Mucosa of descending colon (tissue), 3 donors: ENCODE results near the gene ADRA2C. TPM values are rescaled to one million over a fixed set of nuclear protein-coding genes. Genes with fewer than 3 reads are reported as not detected.

ENCODE experiments used
- ATAC-seq: fragments of 200-7000 bp; cut with Tn5 transposase; one replicate; pipeline ENCODE4 v1.9.1; 2020; ENCODE audit warnings: mild to moderate bottlenecking, moderate library complexity
- DNase-seq, 3 donors: peaks; one replicate each; pipeline ENCODE4 v3.0.0-alpha.2; 2020
- H3K36me3 ChIP-seq: fragments of 200-600 bp; one replicate; pipeline ENCODE4 v1.8.0; 2021; ENCODE audit warnings: low read depth, mild to moderate bottlenecking
- H3K4me1 ChIP-seq: fragments of 200-600 bp; one replicate; pipeline ENCODE4 v1.8.0; 2021; ENCODE audit warnings: low read depth, mild to moderate bottlenecking
- H3K4me3 ChIP-seq: fragments of 200-600 bp; one replicate; pipeline ENCODE4 v1.8.0; 2021; ENCODE audit warnings: mild to moderate bottlenecking
- H3K9me3 ChIP-seq: fragments of 200-600 bp; one replicate; pipeline ENCODE4 v1.8.0; 2021; ENCODE audit warnings: mild to moderate bottlenecking
- intact Hi-C, 2 donors: fragments of 100-400 bp; cut with DNase I in 1 of 2; cut with micrococcal nuclease in 1 of 2; formaldehyde crosslinking; loops; one replicate each; pipeline versions ENCODE4 v1.11.0 to v1.11.1; 2022; cut with DNase I, micrococcal nuclease
- total RNA-seq, 3 donors: library from RNA; stranded (reverse); fragmentation: NEBNext Ultra II Directional in 2 of 3; extraction: Animal tissue kit (Norgen Biotek cat#: 25700) in 2 of 3; gene quantifications; one replicate each; pipeline versions ENCODE4 v1.2.1 to v1.2.4, GENCODE V29; 2021 to 2023
- TF ChIP-seq, protein P1 (sequence below): fragments of 200-600 bp; IDR thresholded peaks from one replicate; pipeline ENCODE4 v1.8.0; 2022; ENCODE audit warnings: antibody characterized with exemption, mild to moderate bottlenecking
- donor health status: DM: no; HTN: no; CAD: no; lungs with moderate emphysema.
- donor health status: DM: no; HTN: no; CAD: no.
- donor health status: DM: no; HTN: yes; CAD: no.

Gene ADRA2C
- total RNA-seq, 3 donors from 2014 or later, result 0.69 to 2.3 (median 1.4) TPM

GRCh38 chr4:3719836-3720235 is 46.3 kb upstream of the ADRA2C start:
- Histone ChIP-seq H3K36me3 (no peaks in the 10 kb centered on the region), H3K4me3 (no peak overlapping the region), H3K9me3 (no peaks in the 10 kb centered on the region), H3K4me1 (no peaks in the 10 kb centered on the region)
- DNase-seq (peak in 1 of 3 donors; percentile 17), ATAC-seq (no peak)
- TF ChIP-seq, protein P1, sequence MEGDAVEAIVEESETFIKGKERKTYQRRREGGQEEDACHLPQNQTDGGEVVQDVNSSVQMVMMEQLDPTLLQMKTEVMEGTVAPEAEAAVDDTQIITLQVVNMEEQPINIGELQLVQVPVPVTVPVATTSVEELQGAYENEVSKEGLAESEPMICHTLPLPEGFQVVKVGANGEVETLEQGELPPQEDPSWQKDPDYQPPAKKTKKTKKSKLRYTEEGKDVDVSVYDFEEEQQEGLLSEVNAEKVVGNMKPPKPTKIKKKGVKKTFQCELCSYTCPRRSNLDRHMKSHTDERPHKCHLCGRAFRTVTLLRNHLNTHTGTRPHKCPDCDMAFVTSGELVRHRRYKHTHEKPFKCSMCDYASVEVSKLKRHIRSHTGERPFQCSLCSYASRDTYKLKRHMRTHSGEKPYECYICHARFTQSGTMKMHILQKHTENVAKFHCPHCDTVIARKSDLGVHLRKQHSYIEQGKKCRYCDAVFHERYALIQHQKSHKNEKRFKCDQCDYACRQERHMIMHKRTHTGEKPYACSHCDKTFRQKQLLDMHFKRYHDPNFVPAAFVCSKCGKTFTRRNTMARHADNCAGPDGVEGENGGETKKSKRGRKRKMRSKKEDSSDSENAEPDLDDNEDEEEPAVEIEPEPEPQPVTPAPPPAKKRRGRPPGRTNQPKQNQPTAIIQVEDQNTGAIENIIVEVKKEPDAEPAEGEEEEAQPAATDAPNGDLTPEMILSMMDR, result no peak
- intact Hi-C loops, result no loop called here

DNA sequence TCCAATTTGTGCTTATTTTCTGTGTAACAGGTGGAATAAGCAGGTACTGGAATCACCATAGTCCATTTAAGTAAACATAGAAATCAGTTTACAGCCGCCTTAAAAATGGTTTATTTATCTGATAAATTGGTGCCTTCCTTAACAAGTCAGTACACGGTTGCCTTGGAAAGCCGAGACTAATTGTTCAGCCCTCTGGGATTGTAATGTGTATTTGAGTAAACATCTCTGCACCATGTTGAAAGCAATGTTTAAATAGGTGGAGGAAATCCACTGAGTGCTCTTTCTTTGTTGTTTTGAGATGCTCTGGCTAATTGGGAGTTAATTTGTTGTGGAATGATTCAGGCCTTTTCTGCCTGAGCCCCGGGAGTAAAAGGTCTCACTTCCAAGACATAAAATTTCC is 45.7 kb upstream of the ADRA2C start:
- Histone ChIP-seq H3K4me1 (no peaks in the 10 kb centered on the region), H3K4me3 (no peak overlapping the region), H3K9me3 (no peaks in the 10 kb centered on the region), H3K36me3 (no peaks in the 10 kb centered on the region)
- intact Hi-C loops, result no loop called here
- DNase-seq (no peak), ATAC-seq (no peak)
- TF ChIP-seq, protein P1, result no peak

DNA sequence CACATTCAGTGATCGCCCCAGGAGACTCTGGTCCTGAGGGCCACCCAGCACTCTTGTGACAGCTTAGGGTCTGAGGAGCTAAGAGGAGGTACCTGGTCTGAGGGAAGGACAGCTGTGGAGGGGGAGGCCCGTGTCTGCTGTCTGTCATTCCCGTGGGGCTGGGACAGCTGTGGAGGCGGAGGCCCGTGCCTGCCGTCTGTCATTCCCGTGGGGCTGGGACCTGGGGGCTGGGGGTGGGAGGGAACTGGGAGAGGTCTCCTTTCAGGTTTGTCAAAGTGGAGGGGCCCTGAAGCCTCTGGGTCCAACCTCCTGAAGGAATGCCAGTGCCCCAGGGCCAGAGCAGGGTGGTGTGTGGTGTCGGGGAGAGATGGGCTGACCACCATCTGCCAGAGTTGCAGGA is 45.0 kb upstream of the ADRA2C start:
- intact Hi-C loops, result no loop called here
- DNase-seq, result no peak
- Histone ChIP-seq H3K4me3 (no peak overlapping the region), H3K4me1 (no peaks in the 10 kb centered on the region), H3K36me3 (no peaks in the 10 kb centered on the region), H3K9me3 (no peaks in the 10 kb centered on the region)
- TF ChIP-seq, protein P1, result no peak
- ATAC-seq, result no peak

GRCh38 chr4:3721627-3722026 is 44.6 kb upstream of the ADRA2C start:
- TF ChIP-seq, protein P1, result no peak
- intact Hi-C loops, result no loop called here
- H3K4me1 ChIP-seq, result no peaks in the 10 kb centered on the region
- DNase-seq (no peak), ATAC-seq (no peak)
- no peaks in the 10 kb centered on the region for H3K36me3 ChIP-seq
- H3K4me3 ChIP-seq, result no peak overlapping the region
- no peaks in the 10 kb centered on the region for H3K9me3 ChIP-seq

DNA sequence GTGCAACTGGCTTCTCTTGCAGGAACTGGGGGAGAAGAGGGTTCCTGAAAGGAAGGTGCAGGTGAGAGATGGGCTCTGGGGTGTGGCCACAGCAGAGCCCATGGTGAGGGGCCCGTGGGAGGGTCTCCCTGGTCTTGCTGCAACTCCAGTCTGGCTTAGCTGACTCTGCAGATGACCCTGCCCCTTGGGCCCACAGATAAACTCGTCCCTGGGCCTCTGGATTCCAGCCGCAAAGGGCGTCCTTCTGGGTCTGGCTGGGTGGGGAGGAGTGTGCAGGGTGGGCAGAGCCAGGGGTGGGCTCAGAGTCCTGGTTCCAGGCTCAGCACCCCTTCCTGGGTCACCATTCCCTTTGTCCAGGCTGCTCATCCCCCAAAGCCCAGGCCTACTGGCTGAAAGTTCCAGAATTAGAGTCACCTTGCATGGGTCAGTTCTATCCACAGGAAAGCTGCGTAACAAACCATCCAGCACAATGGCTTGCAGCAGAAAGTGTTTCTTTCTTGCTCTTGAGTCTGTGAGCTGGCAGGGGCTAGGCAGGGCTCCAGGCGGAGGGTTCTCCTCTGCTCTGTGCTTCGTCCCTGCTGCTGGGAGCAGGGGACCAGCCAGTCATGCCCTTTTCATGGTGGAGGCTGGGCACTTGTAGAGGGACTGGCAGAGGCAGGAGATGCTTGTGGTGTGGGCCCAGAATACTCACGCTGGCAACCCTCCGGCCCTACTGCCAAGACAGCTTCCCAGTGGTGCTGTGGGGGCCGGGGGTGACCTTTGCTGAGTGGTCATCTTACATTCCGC is 43.5 kb upstream of the ADRA2C start:
- intact Hi-C loops, result no loop called here
- ATAC-seq (no peak), DNase-seq (no peak)
- TF ChIP-seq, protein P1, result no peak
- H3K36me3 ChIP-seq, result no peaks in the 10 kb centered on the region
- no peaks in the 10 kb centered on the region for H3K4me1 ChIP-seq
- H3K9me3 ChIP-seq, result no peaks in the 10 kb centered on the region
- no peak overlapping the region for H3K4me3 ChIP-seq
